ENCODE results near the gene CYFIP2. TPM values are rescaled to one million over a fixed set of nuclear protein-coding genes. Genes with fewer than 3 reads are reported as not detected.

CYFIP2 gene
- total RNA-seq, 1 donor from 2014 or later: 96.8 TPM

DNA sequence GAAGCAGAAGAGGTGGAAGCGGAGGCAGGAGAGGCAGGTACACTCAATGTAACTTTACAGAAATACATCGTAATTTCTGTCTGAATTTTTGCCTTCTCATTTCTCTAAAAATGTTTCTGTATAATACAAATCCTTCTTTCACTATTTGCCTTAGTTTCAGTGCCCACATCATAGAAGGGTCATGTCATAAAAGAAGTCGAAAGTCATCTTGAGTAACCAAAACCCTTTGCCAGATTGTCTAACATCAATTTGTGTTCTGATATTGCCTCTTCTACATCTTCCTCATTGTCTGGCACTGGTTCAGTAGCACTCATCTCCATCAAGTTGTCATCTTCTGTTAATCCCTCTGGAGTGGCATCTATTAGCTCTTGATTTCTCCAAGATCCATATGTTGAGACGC lies 6.2 kb upstream of the CYFIP2 start:
- no peak overlapping the region for H3K27ac Mint-ChIP-seq (ENCODE audit: unreplicated experiment)
- H3K4me1 Mint-ChIP-seq (ENCODE audit: low read depth, unreplicated experiment): no peaks in the 10 kb centered on the region
- H3K4me1 ChIP-seq (ENCODE audit: insufficient read depth, low read length): no peaks in the 10 kb centered on the region
- TF ChIP-seq, protein P1, sequence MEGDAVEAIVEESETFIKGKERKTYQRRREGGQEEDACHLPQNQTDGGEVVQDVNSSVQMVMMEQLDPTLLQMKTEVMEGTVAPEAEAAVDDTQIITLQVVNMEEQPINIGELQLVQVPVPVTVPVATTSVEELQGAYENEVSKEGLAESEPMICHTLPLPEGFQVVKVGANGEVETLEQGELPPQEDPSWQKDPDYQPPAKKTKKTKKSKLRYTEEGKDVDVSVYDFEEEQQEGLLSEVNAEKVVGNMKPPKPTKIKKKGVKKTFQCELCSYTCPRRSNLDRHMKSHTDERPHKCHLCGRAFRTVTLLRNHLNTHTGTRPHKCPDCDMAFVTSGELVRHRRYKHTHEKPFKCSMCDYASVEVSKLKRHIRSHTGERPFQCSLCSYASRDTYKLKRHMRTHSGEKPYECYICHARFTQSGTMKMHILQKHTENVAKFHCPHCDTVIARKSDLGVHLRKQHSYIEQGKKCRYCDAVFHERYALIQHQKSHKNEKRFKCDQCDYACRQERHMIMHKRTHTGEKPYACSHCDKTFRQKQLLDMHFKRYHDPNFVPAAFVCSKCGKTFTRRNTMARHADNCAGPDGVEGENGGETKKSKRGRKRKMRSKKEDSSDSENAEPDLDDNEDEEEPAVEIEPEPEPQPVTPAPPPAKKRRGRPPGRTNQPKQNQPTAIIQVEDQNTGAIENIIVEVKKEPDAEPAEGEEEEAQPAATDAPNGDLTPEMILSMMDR (IDR thresholded peaks at IDR 0.05; ENCODE audit: insufficient read depth, low read depth, low read length): no peak
- TF ChIP-seq EZH2 (IDR thresholded peaks at IDR 0.05; ENCODE audit: insufficient read depth, low read length): no peak
- no peaks in the 10 kb centered on the region for H3K79me2 ChIP-seq (ENCODE audit: insufficient read depth, low read length)
- peaks cover 26% of the 10 kb centered on the region for H3K27me3 ChIP-seq (ENCODE audit: insufficient read depth, low read length)
- no peak overlapping the region for H3K9ac ChIP-seq (ENCODE audit: low read length)
- DNase-seq (ENCODE audit: low read depth): no peak
- H3K36me3 ChIP-seq (ENCODE audit: insufficient read depth, low read length): no peaks in the 10 kb centered on the region
- H2AFZ ChIP-seq (ENCODE audit: low read depth, low read length): no peak overlapping the region
- H3K4me3 Mint-ChIP-seq (ENCODE audit: unreplicated experiment): no peak overlapping the region
- no peaks in the 10 kb centered on the region for H3K9me3 Mint-ChIP-seq (ENCODE audit: unreplicated experiment)
- no peaks in the 10 kb centered on the region for H3K36me3 Mint-ChIP-seq (ENCODE audit: low read depth, unreplicated experiment)
- H3K4me2 ChIP-seq (ENCODE audit: low read length): no peak overlapping the region
- no peak overlapping the region for H3K4me3 ChIP-seq (ENCODE audit: insufficient read depth, low read depth, low read length)
- H4K20me1 ChIP-seq (ENCODE audit: insufficient read depth, low read length): no peaks in the 10 kb centered on the region
- no peak for FAIRE-seq
- H3K27ac ChIP-seq (ENCODE audit: low read depth, low read length): no peak overlapping the region
- H3K27me3 Mint-ChIP-seq (ENCODE audit: low read depth, unreplicated experiment): peaks cover 35% of the 10 kb centered on the region
- H3K9me3 ChIP-seq (ENCODE audit: insufficient read depth, low read depth, low read length): no peaks in the 10 kb centered on the region

DNA sequence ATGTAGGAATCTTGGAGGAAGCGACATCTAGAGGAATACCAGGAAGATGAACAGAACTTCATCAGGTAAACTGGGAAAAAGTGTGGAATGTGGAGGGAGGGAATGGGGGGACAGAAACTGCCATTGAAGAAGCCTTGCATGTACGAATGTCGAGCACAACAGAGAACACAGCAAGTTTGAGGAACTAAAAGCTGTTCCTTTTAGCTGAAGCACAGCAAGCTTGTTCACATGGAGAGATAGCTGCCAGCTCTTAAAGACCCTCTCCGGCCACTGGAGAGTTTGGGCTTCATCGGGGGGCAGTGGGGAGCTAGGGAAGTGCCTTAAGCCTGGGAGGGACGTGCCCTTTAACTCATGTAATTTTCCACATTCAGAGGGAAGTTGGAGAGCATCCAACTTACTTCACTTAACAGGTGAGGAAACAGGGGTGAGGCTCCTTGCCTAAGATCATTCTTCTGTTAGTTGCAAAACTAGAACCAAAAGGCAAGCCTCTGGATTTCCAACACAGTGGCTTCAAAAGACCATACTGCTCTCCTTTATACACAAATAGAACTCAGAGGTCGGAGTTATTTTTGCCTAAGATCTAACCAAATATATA lies 2.3 kb upstream of the CYFIP2 start:
- Mint-ChIP-seq H3K36me3 (ENCODE audit: low read depth, unreplicated experiment) (no peaks in the 10 kb centered on the region), H3K27ac (ENCODE audit: unreplicated experiment) (no peak overlapping the region), H3K4me1 (ENCODE audit: low read depth, unreplicated experiment) (peaks cover 6% of the 10 kb centered on the region), H3K9me3 (ENCODE audit: unreplicated experiment) (no peaks in the 10 kb centered on the region), H3K27me3 (ENCODE audit: low read depth, unreplicated experiment) (peaks cover 33% of the 10 kb centered on the region), H3K4me3 (ENCODE audit: unreplicated experiment) (no peak overlapping the region)
- DNase-seq (ENCODE audit: low read depth): no peak
- Histone ChIP-seq H4K20me1 (ENCODE audit: insufficient read depth, low read length) (peaks cover 8% of the 10 kb centered on the region), H3K4me2 (ENCODE audit: low read length) (no peak overlapping the region), H3K27ac (ENCODE audit: low read depth, low read length) (no peak overlapping the region), H3K79me2 (ENCODE audit: insufficient read depth, low read length) (peaks cover 3% of the 10 kb centered on the region), H3K4me1 (ENCODE audit: insufficient read depth, low read length) (peaks cover 12% of the 10 kb centered on the region), H3K27me3 (ENCODE audit: insufficient read depth, low read length) (peaks cover 30% of the 10 kb centered on the region), H3K9ac (ENCODE audit: low read length) (no peak overlapping the region), H2AFZ (ENCODE audit: low read depth, low read length) (no peak overlapping the region), H3K9me3 (ENCODE audit: insufficient read depth, low read depth, low read length) (no peaks in the 10 kb centered on the region), H3K4me3 (ENCODE audit: insufficient read depth, low read depth, low read length) (no peak overlapping the region), H3K36me3 (ENCODE audit: insufficient read depth, low read length) (no peaks in the 10 kb centered on the region)
- TF ChIP-seq, protein P1 (IDR thresholded peaks at IDR 0.05; ENCODE audit: insufficient read depth, low read depth, low read length): no peak
- no peak for TF ChIP-seq EZH2 (IDR thresholded peaks at IDR 0.05; ENCODE audit: insufficient read depth, low read length)
- no peak for FAIRE-seq

DNA sequence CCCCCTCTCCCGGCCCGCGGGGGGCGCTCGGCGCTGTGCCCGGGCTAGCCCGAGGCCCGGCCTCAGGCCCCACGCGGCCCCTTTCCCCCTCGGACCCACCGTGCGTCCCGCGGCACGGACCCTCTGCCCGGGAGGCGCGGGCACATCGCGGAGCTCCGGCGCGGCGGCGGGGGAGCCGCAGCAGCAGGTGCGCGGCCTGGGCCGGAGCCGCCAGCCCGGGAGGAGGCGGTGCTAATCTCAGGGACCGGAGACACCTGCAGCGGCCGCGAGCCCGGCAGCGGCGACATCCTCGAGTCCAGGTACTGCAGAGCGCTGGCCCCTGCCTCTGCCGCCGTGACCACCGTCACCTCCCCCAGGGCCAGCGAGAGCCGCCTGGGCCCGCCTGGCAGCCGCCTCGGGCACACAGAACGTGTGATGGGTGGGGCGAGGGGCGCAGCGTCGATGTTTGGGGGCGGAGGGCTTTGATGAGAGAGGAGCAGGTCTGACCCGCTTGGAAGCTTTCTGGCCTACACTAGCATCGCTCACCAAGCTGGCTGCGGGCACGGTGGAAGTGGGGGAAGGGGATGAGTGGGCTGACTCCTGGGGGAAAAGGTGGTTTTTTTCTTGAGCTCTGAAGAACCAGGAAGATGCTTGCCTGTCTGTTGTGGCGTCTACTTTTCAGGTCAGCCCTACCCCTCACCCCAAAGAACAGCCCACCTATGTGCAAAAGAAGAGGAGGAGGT lies 524 bp downstream of the CYFIP2 start:
- DNase-seq (ENCODE audit: low read depth): no peak
- peaks cover 25% of the 10 kb centered on the region for H3K4me1 Mint-ChIP-seq (ENCODE audit: low read depth, unreplicated experiment)
- Histone ChIP-seq H3K9me3 (ENCODE audit: insufficient read depth, low read depth, low read length) (no peaks in the 10 kb centered on the region), H3K4me3 (ENCODE audit: insufficient read depth, low read depth, low read length) (peak overlapping the region; percentile 73), H3K27me3 (ENCODE audit: insufficient read depth, low read length) (peaks cover 16% of the 10 kb centered on the region), H3K27ac (ENCODE audit: low read depth, low read length) (no peak overlapping the region), H3K36me3 (ENCODE audit: insufficient read depth, low read length) (no peaks in the 10 kb centered on the region), H3K79me2 (ENCODE audit: insufficient read depth, low read length) (peaks cover 3% of the 10 kb centered on the region), H3K9ac (ENCODE audit: low read length) (peak overlapping the region; percentile 73), H3K4me1 (ENCODE audit: insufficient read depth, low read length) (peaks cover 12% of the 10 kb centered on the region), H3K4me2 (ENCODE audit: low read length) (peak overlapping the region; percentile 98), H4K20me1 (ENCODE audit: insufficient read depth, low read length) (peaks cover 8% of the 10 kb centered on the region), H2AFZ (ENCODE audit: low read depth, low read length) (peak overlapping the region; percentile 79)
- H3K36me3 Mint-ChIP-seq (ENCODE audit: low read depth, unreplicated experiment): peaks cover 2% of the 10 kb centered on the region
- H3K4me3 Mint-ChIP-seq (ENCODE audit: unreplicated experiment): peak overlapping the region; percentile 90
- TF ChIP-seq EZH2 (IDR thresholded peaks at IDR 0.05; ENCODE audit: insufficient read depth, low read length): peak; percentile 45
- TF ChIP-seq, protein P1 (IDR thresholded peaks at IDR 0.05; ENCODE audit: insufficient read depth, low read depth, low read length): no peak
- H3K27me3 Mint-ChIP-seq (ENCODE audit: low read depth, unreplicated experiment): peaks cover 15% of the 10 kb centered on the region
- H3K27ac Mint-ChIP-seq (ENCODE audit: unreplicated experiment): peak overlapping the region; percentile 75
- no peaks in the 10 kb centered on the region for H3K9me3 Mint-ChIP-seq (ENCODE audit: unreplicated experiment)
- no peak for FAIRE-seq
